Tibial artery (tissue), 4 donors: Measurements from ENCODE around the gene TRIM41.

Source experiments
- DNase-seq, 2 donors: peaks; one replicate each; pipeline ENCODE4 v3.0.0-alpha.2; 2019
- H3K27ac ChIP-seq, 2 donors: fragments of 200-600 bp; sonication (generic) in 1 of 2; 1 replicate in 1 of 2; 2 replicates in 1 of 2; pipeline ENCODE4 v1.5.1; 2018 to 2019; ENCODE audit warnings: mild to moderate bottlenecking in 1 of 2
- H3K27me3 ChIP-seq, 2 donors: fragments of 200-600 bp; sonication (generic) in 1 of 2; one replicate each; pipeline versions ENCODE4 v1.5.1 to v1.6.0; 2016 to 2019
- H3K36me3 ChIP-seq, 3 donors: fragments of 200-600 bp; sonication (generic) in 2 of 3; one replicate each; pipeline ENCODE4 v1.5.1; 2016 to 2019; ENCODE audit warnings: mild to moderate bottlenecking in 2 of 3
- H3K4me1 ChIP-seq, 4 donors: fragments of 200-600 bp; sonication (generic) in 2 of 4; 1 replicate in 3 of 4; 2 replicates in 1 of 4; pipeline ENCODE4 v1.5.1; 2016 to 2019
- H3K4me3 ChIP-seq, 2 donors: fragments of 200-600 bp; sonication (generic) in 1 of 2; 1 replicate in 1 of 2; 2 replicates in 1 of 2; pipeline ENCODE4 v1.5.1; 2018 to 2019; ENCODE audit warnings: mild to moderate bottlenecking in 2 of 2
- H3K9me3 ChIP-seq, 3 donors: fragments of 200-600 bp; sonication (generic) in 1 of 3; one replicate each; pipeline ENCODE4 v1.5.1; 2016 to 2019
- CTCF ChIP-seq, 2 experiments: fragments of 200-600 bp in 1 of 2; fragments of 450-650 bp in 1 of 2; IDR thresholded peaks; one replicate each; pipeline ENCODE4 v1.5.1; 2017 to 2019; ENCODE audit warnings: antibody characterized with exemption in 2 of 2, mild to moderate bottlenecking in 1 of 2, moderate library complexity in 1 of 2
- intact Hi-C: fragments of 100-400 bp; cut with DNase I; formaldehyde crosslinking; loops from one replicate; pipeline ENCODE4 v1.15.0; 2023; ENCODE audit warnings: low total_unique reads

The TRIM41 gene

GRCh38 chr5:181195249-181195761 lies 27.8 kb upstream of the TRIM41 start:
- no peaks in the 10 kb centered on the region for H3K27me3 ChIP-seq

GRCh38 chr5:181197326-181197951 lies 25.6 kb upstream of the TRIM41 start:
- no peaks in the 10 kb centered on the region for H3K9me3 ChIP-seq
- TF ChIP-seq CTCF (IDR thresholded peaks at IDR 0.05), result no peak
- no peaks in the 10 kb centered on the region for H3K27me3 ChIP-seq
- DNase-seq, result no peak
- H3K36me3 ChIP-seq, result peaks cover 0 to 6% (median 0%) of the 10 kb centered on the region in 3 donors
- intact Hi-C loops, result no loop called here
- peaks cover 0 to 5% (median 3%) of the 10 kb centered on the region in 4 donors for H3K4me1 ChIP-seq
- H3K27ac ChIP-seq, result no peak overlapping the region
- H3K4me3 ChIP-seq, result no peak overlapping the region

More at GRCh38 chr5:181195249-181195761, 27.8 kb upstream of the TRIM41 start:
- TF ChIP-seq CTCF (IDR thresholded peaks at IDR 0.05), result no peak
- intact Hi-C loops, result no loop called here
- no peak for DNase-seq
- Histone ChIP-seq H3K4me3 (no peak overlapping the region), H3K27ac (no peak overlapping the region), H3K4me1 (peaks cover 0 to 12% (median 7%) of the 10 kb centered on the region in 4 donors), H3K36me3 (peaks cover 0 to 6% (median 0%) of the 10 kb centered on the region in 3 donors), H3K9me3 (no peaks in the 10 kb centered on the region)

GRCh38 chr5:181198106-181198685 lies 24.9 kb upstream of the TRIM41 start:
- no peaks in the 10 kb centered on the region for H3K9me3 ChIP-seq
- intact Hi-C loops, result no loop called here
- H3K36me3 ChIP-seq, result peaks cover 0 to 6% (median 0%) of the 10 kb centered on the region in 3 donors
- no peak overlapping the region for H3K27ac ChIP-seq
- H3K4me3 ChIP-seq, result no peak overlapping the region
- no peak for DNase-seq
- no peak for TF ChIP-seq CTCF (IDR thresholded peaks at IDR 0.05)
- no peaks in the 10 kb centered on the region for H3K27me3 ChIP-seq
- H3K4me1 ChIP-seq, result peaks cover 0 to under 1% (median 0%) of the 10 kb centered on the region in 4 donors

GRCh38 chr5:181198905-181199519 lies 24.1 kb upstream of the TRIM41 start:
- TF ChIP-seq CTCF (IDR thresholded peaks at IDR 0.05), result no peak
- no peak overlapping the region for H3K27ac ChIP-seq
- intact Hi-C loops, result no loop called here
- H3K9me3 ChIP-seq, result no peaks in the 10 kb centered on the region
- H3K4me3 ChIP-seq, result no peak overlapping the region
- H3K36me3 ChIP-seq, result peaks cover 0 to 6% (median 0%) of the 10 kb centered on the region in 3 donors
- peaks cover 0 to 7% (median 5%) of the 10 kb centered on the region in 4 donors for H3K4me1 ChIP-seq
- no peak for DNase-seq
- no peaks in the 10 kb centered on the region for H3K27me3 ChIP-seq

GRCh38 chr5:181199881-181200638 lies 23.0 kb upstream of the TRIM41 start:
- Histone ChIP-seq H3K27ac (no peak overlapping the region), H3K4me3 (no peak overlapping the region), H3K4me1 (peaks cover 0 to 14% (median 9%) of the 10 kb centered on the region in 4 donors), H3K9me3 (no peaks in the 10 kb centered on the region), H3K27me3 (no peaks in the 10 kb centered on the region), H3K36me3 (peaks cover 0 to 6% (median 0%) of the 10 kb centered on the region in 3 donors)
- TF ChIP-seq CTCF (IDR thresholded peaks at IDR 0.05), result no peak
- no peak for DNase-seq
- intact Hi-C loops, result no loop called here
